K562 (cell line): ENCODE results near the gene RNASEH2A. TPM values are rescaled to one million over a fixed set of nuclear protein-coding genes. Genes with fewer than 3 reads are reported as not detected.
A peak's percentile ranks its signal among the peaks of the same experiment; 100 is the strongest.

ENCODE experiments used
- DPF2 ChIP-seq: fragments of 450-650 bp; IDR thresholded peaks from 2 replicates; pipeline ENCODE4 v1.6.1; 2016
- HMG20A ChIP-seq: fragments of 450-650 bp; formaldehyde crosslinking; conservative IDR thresholded peaks from 2 replicates; pipeline ENCODE4 v1.4.0; 2020; ENCODE audit warnings: mild to moderate bottlenecking, mixed read lengths
- MAFF ChIP-seq: IDR thresholded peaks from 2 replicates; pipeline ENCODE4 v1.6.1; 2012; ENCODE audit warnings: low read length, improper control_type of control experiment
- PURB ChIP-seq: sonication (generic); formaldehyde crosslinking; IDR thresholded peaks from 2 replicates; pipeline ENCODE4 v1.9.0; 2021; ENCODE audit warnings: low read depth, mild to moderate bottlenecking, missing genetic modification reagents
- SMARCA5 ChIP-seq: fragments of 450-650 bp; IDR thresholded peaks from 2 replicates; pipeline ENCODE4 v1.6.1; 2016
- SREBF2 ChIP-seq: sonication (generic); formaldehyde crosslinking; IDR thresholded peaks from 2 replicates; pipeline ENCODE4 v1.4.0; 2020; ENCODE audit warnings: mild to moderate bottlenecking, missing genetic modification reagents
- SRF ChIP-seq, 2 experiments: fragments of 250-450, 450-650 bp in 1 of 2; sonication (Bioruptor Pico) in 1 of 2; sonication (generic) in 1 of 2; formaldehyde crosslinking; IDR thresholded peaks; 2 replicates each; pipeline versions ENCODE4 v1.5.0 to v1.5.1; 2020 to 2022; ENCODE audit warnings: mild to moderate bottlenecking in 1 of 2, missing genetic modification reagents in 1 of 2
- YBX1 ChIP-seq: fragments of 450-650 bp; IDR thresholded peaks from 2 replicates; pipeline ENCODE4 v1.7.1; 2016; ENCODE audit warnings: mild to moderate bottlenecking
- ZKSCAN3 ChIP-seq: fragments of 250-450 bp; sonication (Bioruptor Pico); IDR thresholded peaks from 2 replicates; pipeline ENCODE4 v1.4.0; 2020
- ZNF232 ChIP-seq: sonication (generic); formaldehyde crosslinking; IDR thresholded peaks from 2 replicates; pipeline ENCODE4 v1.8.0; 2022; ENCODE audit warnings: mild to moderate bottlenecking, missing genetic modification reagents
- polyA plus RNA-seq, 8 experiments: library from polyadenylated mRNA; depleted of rRNA in 4 of 8; stranded (reverse) in 5 of 8; unstranded in 3 of 8; fragments of >200 nt; fragmentation: Nextera tagmentation in 2 of 8; fragmentation: Illumina TruSeq in 1 of 8; extraction: Ambion mirVana in 2 of 8; extraction: Trizol in 1 of 8; gene quantifications; 2 replicates each; pipeline versions ENCODE4 v1.2.1 to v1.2.3, GENCODE V29; 2011 to 2014; ENCODE audit warnings: inconsistent platforms in 1 of 8, missing spikeins in 1 of 8
- total RNA-seq, 7 experiments: library from RNA; depleted of rRNA in 6 of 7; stranded (reverse); fragments of >200 nt in 6 of 7; fragmentation: Illumina TruSeq in 2 of 7; extraction: Trizol in 2 of 7; gene quantifications; 2 replicates each; pipeline versions ENCODE4 v1.2.1 to v1.2.3, GENCODE V29; 2011 to 2021; ENCODE audit warnings: low replicate concordance in 1 of 7
- TF ChIP-seq, protein P1 (sequence below): sonication (generic); formaldehyde crosslinking; IDR thresholded peaks from 2 replicates; pipeline ENCODE4 v1.8.0; 2022; ENCODE audit warnings: mild to moderate bottlenecking, missing genetic modification reagents, borderline replicate concordance
- TF ChIP-seq, protein P2 (sequence below): fragments of 450-650 bp; IDR thresholded peaks from 2 replicates; pipeline ENCODE4 v1.6.1; 2017; ENCODE audit warnings: antibody characterized with exemption, mild to moderate bottlenecking
- TF ChIP-seq, protein P3 (sequence below): fragments of 450-650 bp; IDR thresholded peaks from 2 replicates; pipeline ENCODE4 v1.7.0; 2016; ENCODE audit warnings: borderline replicate concordance
- TF ChIP-seq, protein P4 (sequence below): fragments of 450-650 bp; IDR thresholded peaks from 2 replicates; pipeline ENCODE4 v1.6.1; 2014; ENCODE audit warnings: low read depth, mild to moderate bottlenecking, moderate library complexity, borderline replicate concordance
- TF ChIP-seq, protein P5 (sequence below): fragments of 450-650 bp; IDR thresholded peaks from 2 replicates; pipeline ENCODE4 v1.6.1; 2016
- TF ChIP-seq, protein P6 (sequence below): fragments of 450-650 bp; formaldehyde crosslinking; IDR thresholded peaks from 2 replicates; pipeline ENCODE4 v1.4.0; 2020; ENCODE audit warnings: mild to moderate bottlenecking, moderate library complexity

Gene RNASEH2A
- total and polyA plus RNA-seq, 9 of the 15 experiments (the other 6 are each of a cell fraction or from before 2014, with no cell fraction given), result 22.3 to 78.0 (median 61.7) TPM

DNA sequence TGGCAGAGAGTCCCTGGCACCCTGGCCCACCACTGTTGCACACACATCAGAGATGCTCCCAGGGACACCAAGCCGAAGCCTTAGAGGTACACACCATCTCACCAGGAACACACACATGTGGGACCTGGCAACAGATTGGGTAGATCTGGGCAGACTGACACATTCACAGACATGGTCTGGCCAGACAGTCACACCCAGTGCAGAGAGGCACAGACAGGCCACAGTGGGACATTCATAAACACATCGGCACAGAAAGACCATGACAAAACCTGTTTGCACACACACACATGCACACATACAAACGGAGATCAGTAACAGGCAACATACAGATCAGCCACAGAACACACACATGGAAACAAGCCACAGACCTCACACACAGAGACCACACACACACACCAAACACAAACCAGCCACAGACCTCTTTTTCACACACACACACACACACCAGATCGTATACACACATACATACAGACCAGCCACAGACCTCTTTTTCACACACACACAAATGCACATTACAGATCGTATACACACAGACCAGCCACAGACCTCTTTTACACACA, 21.4 kb upstream of the RNASEH2A start (continued):
- TF ChIP-seq, protein P1, sequence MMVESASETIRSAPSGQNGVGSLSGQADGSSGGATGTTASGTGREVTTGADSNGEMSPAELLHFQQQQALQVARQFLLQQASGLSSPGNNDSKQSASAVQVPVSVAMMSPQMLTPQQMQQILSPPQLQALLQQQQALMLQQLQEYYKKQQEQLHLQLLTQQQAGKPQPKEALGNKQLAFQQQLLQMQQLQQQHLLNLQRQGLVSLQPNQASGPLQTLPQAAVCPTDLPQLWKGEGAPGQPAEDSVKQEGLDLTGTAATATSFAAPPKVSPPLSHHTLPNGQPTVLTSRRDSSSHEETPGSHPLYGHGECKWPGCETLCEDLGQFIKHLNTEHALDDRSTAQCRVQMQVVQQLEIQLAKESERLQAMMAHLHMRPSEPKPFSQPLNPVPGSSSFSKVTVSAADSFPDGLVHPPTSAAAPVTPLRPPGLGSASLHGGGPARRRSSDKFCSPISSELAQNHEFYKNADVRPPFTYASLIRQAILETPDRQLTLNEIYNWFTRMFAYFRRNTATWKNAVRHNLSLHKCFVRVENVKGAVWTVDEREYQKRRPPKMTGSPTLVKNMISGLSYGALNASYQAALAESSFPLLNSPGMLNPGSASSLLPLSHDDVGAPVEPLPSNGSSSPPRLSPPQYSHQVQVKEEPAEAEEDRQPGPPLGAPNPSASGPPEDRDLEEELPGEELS (CRISPR knock-in tag), result no peak
- TF ChIP-seq HMG20A (CRISPR knock-in tag) (no peak), ZKSCAN3 (no peak), SREBF2 (no peak), YBX1 (no peak), ZNF232 (CRISPR knock-in tag) (no peak), SRF (CRISPR knock-in tag; IDR thresholded peaks at IDR 0.05) (no peak), DPF2 (peak; percentile 12; the same call in 1 of the 2 replicates), MAFF (no peak), PURB (CRISPR knock-in tag) (no peak), SMARCA5 (peak; percentile 56; the same call in 1 of the 2 replicates)
- TF ChIP-seq, protein P2, sequence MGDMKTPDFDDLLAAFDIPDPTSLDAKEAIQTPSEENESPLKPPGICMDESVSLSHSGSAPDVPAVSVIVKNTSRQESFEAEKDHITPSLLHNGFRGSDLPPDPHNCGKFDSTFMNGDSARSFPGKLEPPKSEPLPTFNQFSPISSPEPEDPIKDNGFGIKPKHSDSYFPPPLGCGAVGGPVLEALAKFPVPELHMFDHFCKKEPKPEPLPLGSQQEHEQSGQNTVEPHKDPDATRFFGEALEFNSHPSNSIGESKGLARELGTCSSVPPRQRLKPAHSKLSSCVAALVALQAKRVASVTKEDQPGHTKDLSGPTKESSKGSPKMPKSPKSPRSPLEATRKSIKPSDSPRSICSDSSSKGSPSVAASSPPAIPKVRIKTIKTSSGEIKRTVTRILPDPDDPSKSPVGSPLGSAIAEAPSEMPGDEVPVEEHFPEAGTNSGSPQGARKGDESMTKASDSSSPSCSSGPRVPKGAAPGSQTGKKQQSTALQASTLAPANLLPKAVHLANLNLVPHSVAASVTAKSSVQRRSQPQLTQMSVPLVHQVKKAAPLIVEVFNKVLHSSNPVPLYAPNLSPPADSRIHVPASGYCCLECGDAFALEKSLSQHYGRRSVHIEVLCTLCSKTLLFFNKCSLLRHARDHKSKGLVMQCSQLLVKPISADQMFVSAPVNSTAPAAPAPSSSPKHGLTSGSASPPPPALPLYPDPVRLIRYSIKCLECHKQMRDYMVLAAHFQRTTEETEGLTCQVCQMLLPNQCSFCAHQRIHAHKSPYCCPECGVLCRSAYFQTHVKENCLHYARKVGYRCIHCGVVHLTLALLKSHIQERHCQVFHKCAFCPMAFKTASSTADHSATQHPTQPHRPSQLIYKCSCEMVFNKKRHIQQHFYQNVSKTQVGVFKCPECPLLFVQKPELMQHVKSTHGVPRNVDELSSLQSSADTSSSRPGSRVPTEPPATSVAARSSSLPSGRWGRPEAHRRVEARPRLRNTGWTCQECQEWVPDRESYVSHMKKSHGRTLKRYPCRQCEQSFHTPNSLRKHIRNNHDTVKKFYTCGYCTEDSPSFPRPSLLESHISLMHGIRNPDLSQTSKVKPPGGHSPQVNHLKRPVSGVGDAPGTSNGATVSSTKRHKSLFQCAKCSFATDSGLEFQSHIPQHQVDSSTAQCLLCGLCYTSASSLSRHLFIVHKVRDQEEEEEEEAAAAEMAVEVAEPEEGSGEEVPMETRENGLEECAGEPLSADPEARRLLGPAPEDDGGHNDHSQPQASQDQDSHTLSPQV, result peak; percentile 30; the same call in 1 of the 2 replicates
- TF ChIP-seq, protein P3, sequence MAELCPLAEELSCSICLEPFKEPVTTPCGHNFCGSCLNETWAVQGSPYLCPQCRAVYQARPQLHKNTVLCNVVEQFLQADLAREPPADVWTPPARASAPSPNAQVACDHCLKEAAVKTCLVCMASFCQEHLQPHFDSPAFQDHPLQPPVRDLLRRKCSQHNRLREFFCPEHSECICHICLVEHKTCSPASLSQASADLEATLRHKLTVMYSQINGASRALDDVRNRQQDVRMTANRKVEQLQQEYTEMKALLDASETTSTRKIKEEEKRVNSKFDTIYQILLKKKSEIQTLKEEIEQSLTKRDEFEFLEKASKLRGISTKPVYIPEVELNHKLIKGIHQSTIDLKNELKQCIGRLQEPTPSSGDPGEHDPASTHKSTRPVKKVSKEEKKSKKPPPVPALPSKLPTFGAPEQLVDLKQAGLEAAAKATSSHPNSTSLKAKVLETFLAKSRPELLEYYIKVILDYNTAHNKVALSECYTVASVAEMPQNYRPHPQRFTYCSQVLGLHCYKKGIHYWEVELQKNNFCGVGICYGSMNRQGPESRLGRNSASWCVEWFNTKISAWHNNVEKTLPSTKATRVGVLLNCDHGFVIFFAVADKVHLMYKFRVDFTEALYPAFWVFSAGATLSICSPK, result no peak
- TF ChIP-seq, protein P4, sequence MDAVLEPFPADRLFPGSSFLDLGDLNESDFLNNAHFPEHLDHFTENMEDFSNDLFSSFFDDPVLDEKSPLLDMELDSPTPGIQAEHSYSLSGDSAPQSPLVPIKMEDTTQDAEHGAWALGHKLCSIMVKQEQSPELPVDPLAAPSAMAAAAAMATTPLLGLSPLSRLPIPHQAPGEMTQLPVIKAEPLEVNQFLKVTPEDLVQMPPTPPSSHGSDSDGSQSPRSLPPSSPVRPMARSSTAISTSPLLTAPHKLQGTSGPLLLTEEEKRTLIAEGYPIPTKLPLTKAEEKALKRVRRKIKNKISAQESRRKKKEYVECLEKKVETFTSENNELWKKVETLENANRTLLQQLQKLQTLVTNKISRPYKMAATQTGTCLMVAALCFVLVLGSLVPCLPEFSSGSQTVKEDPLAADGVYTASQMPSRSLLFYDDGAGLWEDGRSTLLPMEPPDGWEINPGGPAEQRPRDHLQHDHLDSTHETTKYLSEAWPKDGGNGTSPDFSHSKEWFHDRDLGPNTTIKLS, result no peak
- TF ChIP-seq, protein P5, sequence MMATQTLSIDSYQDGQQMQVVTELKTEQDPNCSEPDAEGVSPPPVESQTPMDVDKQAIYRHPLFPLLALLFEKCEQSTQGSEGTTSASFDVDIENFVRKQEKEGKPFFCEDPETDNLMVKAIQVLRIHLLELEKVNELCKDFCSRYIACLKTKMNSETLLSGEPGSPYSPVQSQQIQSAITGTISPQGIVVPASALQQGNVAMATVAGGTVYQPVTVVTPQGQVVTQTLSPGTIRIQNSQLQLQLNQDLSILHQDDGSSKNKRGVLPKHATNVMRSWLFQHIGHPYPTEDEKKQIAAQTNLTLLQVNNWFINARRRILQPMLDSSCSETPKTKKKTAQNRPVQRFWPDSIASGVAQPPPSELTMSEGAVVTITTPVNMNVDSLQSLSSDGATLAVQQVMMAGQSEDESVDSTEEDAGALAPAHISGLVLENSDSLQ, result no peak
- TF ChIP-seq, protein P6, sequence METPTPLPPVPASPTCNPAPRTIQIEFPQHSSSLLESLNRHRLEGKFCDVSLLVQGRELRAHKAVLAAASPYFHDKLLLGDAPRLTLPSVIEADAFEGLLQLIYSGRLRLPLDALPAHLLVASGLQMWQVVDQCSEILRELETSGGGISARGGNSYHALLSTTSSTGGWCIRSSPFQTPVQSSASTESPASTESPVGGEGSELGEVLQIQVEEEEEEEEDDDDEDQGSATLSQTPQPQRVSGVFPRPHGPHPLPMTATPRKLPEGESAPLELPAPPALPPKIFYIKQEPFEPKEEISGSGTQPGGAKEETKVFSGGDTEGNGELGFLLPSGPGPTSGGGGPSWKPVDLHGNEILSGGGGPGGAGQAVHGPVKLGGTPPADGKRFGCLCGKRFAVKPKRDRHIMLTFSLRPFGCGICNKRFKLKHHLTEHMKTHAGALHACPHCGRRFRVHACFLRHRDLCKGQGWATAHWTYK (CRISPR knock-in tag), result 0 out of 2 replicates have a peak, but pooled peaks have one; percentile 63
